ENCODE measurements around the gene OGFOD2.
A peak's percentile ranks its signal among the peaks of the same experiment; 100 is the strongest.
"Not testable (repeated sequence)": the region's sequence is repeated elsewhere in the genome, so short reads cannot be mapped to it uniquely, and the experiment has no call there.

The OGFOD2 gene

DNA sequence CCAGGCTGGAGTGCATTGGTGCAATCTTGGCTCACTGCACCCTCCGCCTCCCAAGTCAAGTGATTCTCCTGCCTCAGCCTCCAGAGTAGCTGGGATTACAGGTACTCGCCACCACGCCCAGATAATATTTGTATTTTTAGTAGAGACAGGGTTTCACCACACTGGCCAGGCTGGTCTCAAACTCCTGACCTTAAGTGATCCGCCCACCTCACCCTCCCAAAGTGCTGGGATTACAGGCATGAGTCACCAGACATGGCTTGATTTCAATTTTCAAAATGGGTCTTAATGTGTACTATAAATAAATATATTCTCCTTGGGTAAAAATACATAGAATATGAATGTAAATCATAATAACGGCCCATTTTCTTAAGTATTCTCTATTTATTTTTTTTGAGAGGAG, 33.7 kb upstream of the OGFOD2 start:
- not testable (repeated sequence) for H3K36me3 ChIP-seq (ENCODE audit: control insufficient read depth in 1 of 2, insufficient read depth in 2 of 2, low read length in 2 of 2); H3K27me3 ChIP-seq (ENCODE audit: control insufficient read depth in 1 of 2, insufficient read depth in 2 of 2, low read length in 2 of 2); H3K9ac ChIP-seq (ENCODE audit: low read depth in 1 of 2, low read length in 2 of 2); H3K9me3 ChIP-seq (ENCODE audit: control insufficient read depth in 1 of 2, low read length in 2 of 2); H3K27ac ChIP-seq (ENCODE audit: low read depth, low read length); H3K4me3 ChIP-seq (ENCODE audit: low read depth in 1 of 2, low read length in 2 of 2)
- H3K4me1 ChIP-seq (ENCODE audit: control insufficient read depth in 1 of 2, insufficient read depth in 2 of 2, low read length in 2 of 2), result peaks cover 20 to 23% of the 10 kb centered on the region in 2 donors

- Histone ChIP-seq H3K27ac (ENCODE audit: low read depth, low read length) (no peak overlapping the region), H3K27me3 (ENCODE audit: control insufficient read depth in 1 of 2, insufficient read depth in 2 of 2, low read length in 2 of 2) (no peaks in the 10 kb centered on the region), H3K9ac (ENCODE audit: low read depth in 1 of 2, low read length in 2 of 2) (no peak overlapping the region), H3K4me1 (ENCODE audit: control insufficient read depth in 1 of 2, insufficient read depth in 2 of 2, low read length in 2 of 2) (peaks cover 33 to 36% of the 10 kb centered on the region in 2 donors), H3K36me3 (ENCODE audit: control insufficient read depth in 1 of 2, insufficient read depth in 2 of 2, low read length in 2 of 2) (no peaks in the 10 kb centered on the region), H3K9me3 (ENCODE audit: control insufficient read depth in 1 of 2, low read length in 2 of 2) (no peaks in the 10 kb centered on the region), H3K4me3 (ENCODE audit: low read depth in 1 of 2, low read length in 2 of 2) (no peak overlapping the region)
Measured at GRCh38 chr12:122942637-122943036, 32.4 kb upstream of the OGFOD2 start.

GRCh38 chr12:122943196-122943595, 31.8 kb upstream of the OGFOD2 start:
- H3K4me3 ChIP-seq (ENCODE audit: low read depth in 1 of 2, low read length in 2 of 2), result no peak overlapping the region
- no peaks in the 10 kb centered on the region for H3K9me3 ChIP-seq (ENCODE audit: control insufficient read depth in 1 of 2, low read length in 2 of 2)
- H3K27ac ChIP-seq (ENCODE audit: low read depth, low read length), result no peak overlapping the region
- no peaks in the 10 kb centered on the region for H3K36me3 ChIP-seq (ENCODE audit: control insufficient read depth in 1 of 2, insufficient read depth in 2 of 2, low read length in 2 of 2)
- no peak overlapping the region for H3K9ac ChIP-seq (ENCODE audit: low read depth in 1 of 2, low read length in 2 of 2)
- H3K4me1 ChIP-seq (ENCODE audit: control insufficient read depth in 1 of 2, insufficient read depth in 2 of 2, low read length in 2 of 2), result peaks cover 34 to 37% of the 10 kb centered on the region in 2 donors
- H3K27me3 ChIP-seq (ENCODE audit: control insufficient read depth in 1 of 2, insufficient read depth in 2 of 2, low read length in 2 of 2), result no peaks in the 10 kb centered on the region

DNA sequence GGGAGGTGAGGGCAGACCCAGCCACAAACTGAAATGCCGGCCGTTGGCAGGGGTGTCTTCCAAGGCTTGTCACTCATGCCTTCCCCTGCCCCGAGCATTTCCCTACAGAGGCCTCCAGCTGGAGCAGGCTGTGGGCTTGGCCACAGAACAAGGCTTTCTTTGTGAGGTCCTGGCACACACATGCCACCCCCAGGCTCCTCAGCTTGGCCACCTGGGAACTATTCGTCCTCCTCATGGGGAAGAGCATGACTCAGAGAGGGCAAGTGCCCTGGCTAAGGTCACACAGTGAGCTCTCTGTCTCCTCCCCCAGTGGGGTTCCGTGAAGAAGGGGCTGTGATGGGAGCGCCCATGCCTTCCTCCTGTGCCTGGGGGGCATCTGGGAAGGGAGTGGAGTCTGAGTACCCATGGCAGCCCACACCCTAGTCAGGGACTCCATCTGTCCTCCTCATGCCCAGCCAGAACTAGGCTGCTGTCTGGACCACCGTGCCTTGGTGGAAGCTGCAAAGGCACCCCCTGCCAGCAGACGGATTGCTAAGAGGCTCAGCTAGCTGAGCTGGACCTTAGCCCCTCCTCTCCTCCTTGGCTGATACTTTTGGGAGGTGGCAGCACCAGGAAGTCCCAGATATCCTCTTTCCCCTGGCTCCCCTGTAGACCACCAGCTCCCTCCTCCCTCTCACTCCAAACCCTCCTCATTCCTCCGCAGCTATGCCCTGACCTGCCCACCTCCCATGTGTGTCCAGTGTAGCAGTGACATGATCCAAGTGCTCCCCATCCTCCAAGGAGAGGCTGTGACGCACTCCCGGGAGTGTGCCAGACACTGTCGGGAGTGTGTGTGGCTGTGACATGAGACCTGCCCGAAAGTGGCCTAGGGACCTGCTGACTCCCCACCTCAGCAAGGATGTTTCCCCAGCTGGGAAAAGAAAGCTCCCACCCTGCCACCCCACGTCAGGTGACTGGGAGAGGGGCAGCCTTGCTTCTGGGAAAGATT, 30.1 kb upstream of the OGFOD2 start:
- Histone ChIP-seq H3K4me3 (ENCODE audit: low read depth in 1 of 2, low read length in 2 of 2) (no peak overlapping the region), H3K9me3 (ENCODE audit: control insufficient read depth in 1 of 2, low read length in 2 of 2) (no peaks in the 10 kb centered on the region), H3K9ac (ENCODE audit: low read depth in 1 of 2, low read length in 2 of 2) (no peak overlapping the region), H3K27me3 (ENCODE audit: control insufficient read depth in 1 of 2, insufficient read depth in 2 of 2, low read length in 2 of 2) (no peaks in the 10 kb centered on the region), H3K36me3 (ENCODE audit: control insufficient read depth in 1 of 2, insufficient read depth in 2 of 2, low read length in 2 of 2) (no peaks in the 10 kb centered on the region), H3K27ac (ENCODE audit: low read depth, low read length) (no peak overlapping the region), H3K4me1 (ENCODE audit: control insufficient read depth in 1 of 2, insufficient read depth in 2 of 2, low read length in 2 of 2) (peaks cover 34 to 37% of the 10 kb centered on the region in 2 donors)

DNA sequence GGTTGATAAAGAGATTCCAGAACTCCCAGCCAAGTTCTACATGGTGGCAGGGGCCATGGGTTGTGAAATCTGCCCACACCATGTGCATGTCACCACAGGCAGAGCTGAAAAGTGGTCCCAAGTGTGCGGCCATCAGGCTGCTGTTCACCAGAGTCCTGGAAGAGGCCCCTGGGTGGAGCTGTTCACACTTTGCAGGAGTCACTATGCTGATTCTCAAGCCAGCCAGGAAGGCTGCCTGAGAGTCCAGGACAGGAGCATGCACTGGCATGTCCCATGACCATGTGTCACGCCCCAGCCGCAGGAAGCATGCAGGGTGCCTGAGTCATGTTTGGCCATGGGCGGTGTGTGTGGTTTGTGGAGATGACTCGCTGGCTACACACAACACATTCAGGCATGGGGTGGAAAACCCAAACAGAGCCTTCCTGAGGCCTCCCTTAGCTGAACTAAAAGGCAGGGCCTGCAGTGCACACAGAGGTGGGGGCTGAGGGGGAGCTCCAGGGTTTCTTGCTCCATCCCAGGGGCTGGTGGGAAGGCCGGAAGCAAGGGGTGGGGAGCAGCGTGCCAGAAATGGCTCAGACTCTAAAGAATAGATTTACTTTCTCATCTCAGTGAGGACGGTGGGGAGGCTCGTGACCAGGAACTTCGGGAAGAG, 28.2 kb upstream of the OGFOD2 start:
- no peaks in the 10 kb centered on the region for H3K27me3 ChIP-seq (ENCODE audit: control insufficient read depth in 1 of 2, insufficient read depth in 2 of 2, low read length in 2 of 2)
- H3K27ac ChIP-seq (ENCODE audit: low read depth, low read length), result no peak overlapping the region
- no peak overlapping the region for H3K9ac ChIP-seq (ENCODE audit: low read depth in 1 of 2, low read length in 2 of 2)
- no peak overlapping the region for H3K4me3 ChIP-seq (ENCODE audit: low read depth in 1 of 2, low read length in 2 of 2)
- peaks cover 38 to 40% of the 10 kb centered on the region in 2 donors for H3K4me1 ChIP-seq (ENCODE audit: control insufficient read depth in 1 of 2, insufficient read depth in 2 of 2, low read length in 2 of 2)
- no peaks in the 10 kb centered on the region for H3K9me3 ChIP-seq (ENCODE audit: control insufficient read depth in 1 of 2, low read length in 2 of 2)
- no peaks in the 10 kb centered on the region for H3K36me3 ChIP-seq (ENCODE audit: control insufficient read depth in 1 of 2, insufficient read depth in 2 of 2, low read length in 2 of 2)

DNA sequence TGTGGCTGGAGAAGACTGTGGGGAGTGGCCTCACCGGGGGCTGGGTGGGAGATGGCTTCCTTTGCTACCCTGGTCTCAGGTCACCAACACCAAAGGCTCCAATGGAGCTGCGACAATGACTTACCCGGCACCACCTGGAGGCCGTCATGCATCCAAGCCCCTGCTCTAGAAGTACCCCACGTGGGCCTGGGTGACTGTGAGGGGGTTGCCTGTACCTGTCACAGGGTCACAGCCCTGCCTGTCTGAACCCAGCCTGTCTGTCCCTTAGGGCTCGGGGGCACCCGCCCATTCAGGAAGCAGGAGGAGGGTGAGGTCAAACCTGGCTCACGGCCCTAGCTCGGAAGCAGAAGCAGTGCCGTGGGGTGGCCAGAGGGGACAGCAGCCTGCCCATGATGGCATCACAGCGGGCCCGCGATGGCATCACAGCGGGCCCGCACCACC, 27.7 kb upstream of the OGFOD2 start:
- Histone ChIP-seq H3K36me3 (ENCODE audit: control insufficient read depth in 1 of 2, insufficient read depth in 2 of 2, low read length in 2 of 2) (no peaks in the 10 kb centered on the region), H3K27me3 (ENCODE audit: control insufficient read depth in 1 of 2, insufficient read depth in 2 of 2, low read length in 2 of 2) (no peaks in the 10 kb centered on the region), H3K4me1 (ENCODE audit: control insufficient read depth in 1 of 2, insufficient read depth in 2 of 2, low read length in 2 of 2) (peaks cover 42 to 44% of the 10 kb centered on the region in 2 donors), H3K9ac (ENCODE audit: low read depth in 1 of 2, low read length in 2 of 2) (no peak overlapping the region), H3K27ac (ENCODE audit: low read depth, low read length) (peak overlapping the region; percentile 28), H3K4me3 (ENCODE audit: low read depth in 1 of 2, low read length in 2 of 2) (no peak overlapping the region), H3K9me3 (ENCODE audit: control insufficient read depth in 1 of 2, low read length in 2 of 2) (no peaks in the 10 kb centered on the region)

DNA sequence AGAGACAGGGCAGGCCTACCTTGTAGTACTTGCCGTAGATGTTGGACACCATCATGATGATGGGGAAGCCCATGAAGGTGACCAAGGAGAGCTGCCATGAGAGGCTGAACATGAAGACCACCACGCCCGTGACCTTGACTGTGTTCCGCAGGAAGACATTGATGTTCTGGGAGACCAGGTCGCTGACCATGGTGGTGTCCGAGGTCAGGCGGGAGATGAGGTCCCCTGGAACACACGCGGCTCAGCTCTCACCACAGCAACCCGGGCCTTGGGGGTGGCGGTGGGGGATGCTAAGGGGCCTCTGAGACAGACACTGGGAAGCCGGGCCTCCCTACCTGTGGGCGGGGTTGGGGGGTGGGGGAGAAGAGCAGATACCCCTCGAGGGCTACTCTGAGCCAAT, 26.4 kb upstream of the OGFOD2 start:
- Histone ChIP-seq H3K4me1 (ENCODE audit: control insufficient read depth in 1 of 2, insufficient read depth in 2 of 2, low read length in 2 of 2) (peaks cover 41% of the 10 kb centered on the region in 2 donors), H3K27me3 (ENCODE audit: control insufficient read depth in 1 of 2, insufficient read depth in 2 of 2, low read length in 2 of 2) (no peaks in the 10 kb centered on the region), H3K4me3 (ENCODE audit: low read depth in 1 of 2, low read length in 2 of 2) (no peak overlapping the region), H3K36me3 (ENCODE audit: control insufficient read depth in 1 of 2, insufficient read depth in 2 of 2, low read length in 2 of 2) (no peaks in the 10 kb centered on the region), H3K9ac (ENCODE audit: low read depth in 1 of 2, low read length in 2 of 2) (no peak overlapping the region), H3K27ac (ENCODE audit: low read depth, low read length) (no peak overlapping the region), H3K9me3 (ENCODE audit: control insufficient read depth in 1 of 2, low read length in 2 of 2) (no peaks in the 10 kb centered on the region)

DNA sequence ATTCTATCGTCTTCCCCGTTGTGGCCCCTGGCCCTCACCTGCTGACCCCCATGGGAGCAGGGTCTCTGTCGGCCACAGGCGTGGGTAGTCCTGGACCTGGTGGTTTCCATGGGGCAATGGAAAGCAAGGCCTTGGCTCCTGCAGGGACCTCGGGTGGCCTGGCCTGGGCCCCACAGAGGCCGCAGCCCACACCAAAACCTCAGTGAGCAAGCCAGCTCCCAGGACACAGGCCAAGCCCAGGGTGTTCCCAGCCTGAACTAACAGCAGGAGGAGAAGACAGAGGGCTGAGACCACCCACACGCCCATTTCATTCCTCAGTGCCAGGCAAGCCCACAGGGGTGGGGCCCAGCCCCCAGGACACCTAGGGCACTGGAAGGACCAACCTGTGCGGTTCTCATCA, 25.6 kb upstream of the OGFOD2 start:
- Histone ChIP-seq H3K9ac (ENCODE audit: low read depth in 1 of 2, low read length in 2 of 2) (no peak overlapping the region), H3K27ac (ENCODE audit: low read depth, low read length) (no peak overlapping the region), H3K27me3 (ENCODE audit: control insufficient read depth in 1 of 2, insufficient read depth in 2 of 2, low read length in 2 of 2) (no peaks in the 10 kb centered on the region), H3K4me1 (ENCODE audit: control insufficient read depth in 1 of 2, insufficient read depth in 2 of 2, low read length in 2 of 2) (peaks cover 37% of the 10 kb centered on the region in 2 donors), H3K4me3 (ENCODE audit: low read depth in 1 of 2, low read length in 2 of 2) (no peak overlapping the region), H3K36me3 (ENCODE audit: control insufficient read depth in 1 of 2, insufficient read depth in 2 of 2, low read length in 2 of 2) (no peaks in the 10 kb centered on the region), H3K9me3 (ENCODE audit: control insufficient read depth in 1 of 2, low read length in 2 of 2) (no peaks in the 10 kb centered on the region)

- no peaks in the 10 kb centered on the region for H3K27me3 ChIP-seq (ENCODE audit: control insufficient read depth in 1 of 2, insufficient read depth in 2 of 2, low read length in 2 of 2)
- H3K4me3 ChIP-seq (ENCODE audit: low read depth in 1 of 2, low read length in 2 of 2), result no peak overlapping the region
- peaks cover 30 to 31% of the 10 kb centered on the region in 2 donors for H3K4me1 ChIP-seq (ENCODE audit: control insufficient read depth in 1 of 2, insufficient read depth in 2 of 2, low read length in 2 of 2)
- H3K36me3 ChIP-seq (ENCODE audit: control insufficient read depth in 1 of 2, insufficient read depth in 2 of 2, low read length in 2 of 2), result no peaks in the 10 kb centered on the region
- H3K27ac ChIP-seq (ENCODE audit: low read depth, low read length), result no peak overlapping the region
- H3K9me3 ChIP-seq (ENCODE audit: control insufficient read depth in 1 of 2, low read length in 2 of 2), result no peaks in the 10 kb centered on the region
- no peak overlapping the region for H3K9ac ChIP-seq (ENCODE audit: low read depth in 1 of 2, low read length in 2 of 2)
Measured at GRCh38 chr12:122949816-122950675, 25.0 kb upstream of the OGFOD2 start.
